Myocyte (in vitro differentiated cells): ENCODE results near the gene IL7R. TPM values are rescaled to one million over a fixed set of nuclear protein-coding genes. Genes with fewer than 3 reads are reported as not detected.
"Not testable (repeated sequence)": the region's sequence is repeated elsewhere in the genome, so short reads cannot be mapped to it uniquely, and the experiment has no call there.

Experiments used
- DNase-seq: peaks from one replicate; pipeline ENCODE4 v3.0.0-alpha.2; 2012; ENCODE audit warnings: low read depth
- total RNA-seq: library from RNA; depleted of rRNA; stranded (reverse); fragments of >200 nt; gene quantifications from 2 replicates; pipeline ENCODE4 v1.2.3, GENCODE V29; 2014

The IL7R gene
- total RNA-seq, 1 donor from 2014 or later, result 0.29 TPM

GRCh38 chr5:35870605-35871004 lies 13.9 kb downstream of the IL7R start:
- DNase-seq, result no peak

GRCh38 chr5:35876454-35876853 lies 19.8 kb downstream of the IL7R start:
- DNase-seq, result no peak

- peak; percentile 14 for DNase-seq
These were observed 20.2 kb downstream of the IL7R start for GRCh38 chr5:35876922-35877321.

DNA sequence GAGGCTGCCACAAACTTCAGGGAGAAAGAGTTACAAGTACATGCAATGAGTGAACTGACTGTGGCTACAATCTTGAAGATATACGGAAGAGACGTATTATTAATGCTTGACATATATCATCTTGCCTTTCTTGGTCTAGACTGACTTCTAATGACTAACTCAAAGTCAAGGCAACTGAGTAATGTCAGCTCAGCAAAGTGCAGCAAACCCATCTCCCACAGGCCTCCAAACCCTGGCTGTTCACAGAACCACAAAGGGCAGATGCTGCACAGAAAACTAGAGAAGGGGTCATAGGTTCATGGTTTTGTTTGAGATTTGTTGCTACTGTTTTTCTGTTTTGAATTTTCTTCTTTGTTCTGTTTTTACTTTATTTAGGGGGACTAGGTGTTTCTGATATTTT lies 21.0 kb downstream of the IL7R start:
- peak; percentile 23 for DNase-seq

DNA sequence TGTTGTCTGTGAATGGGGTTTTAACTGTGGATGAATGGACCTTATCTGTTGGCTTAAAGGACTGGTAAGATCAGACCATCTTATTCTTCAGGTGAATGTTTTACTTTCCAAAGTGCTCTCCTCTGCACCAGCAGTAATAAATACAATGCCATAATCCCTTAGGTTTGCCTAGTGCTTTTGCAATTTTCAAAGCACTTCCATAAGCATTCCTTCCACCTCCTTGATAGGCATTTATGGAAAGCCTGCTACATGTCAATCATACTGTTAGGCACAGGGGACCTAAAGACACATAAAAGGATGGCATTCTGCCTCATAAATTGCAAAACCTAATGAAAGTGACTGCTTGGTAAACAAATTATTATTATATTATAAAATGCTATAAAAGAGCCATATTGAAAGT lies 21.4 kb downstream of the IL7R start:
- no peak for DNase-seq

- DNase-seq, result no peak
These were observed 22.4 kb downstream of the IL7R start for GRCh38 chr5:35879096-35879495.

- no peak for DNase-seq
These were observed 23.0 kb downstream of the IL7R start for GRCh38 chr5:35879649-35880048.

DNA sequence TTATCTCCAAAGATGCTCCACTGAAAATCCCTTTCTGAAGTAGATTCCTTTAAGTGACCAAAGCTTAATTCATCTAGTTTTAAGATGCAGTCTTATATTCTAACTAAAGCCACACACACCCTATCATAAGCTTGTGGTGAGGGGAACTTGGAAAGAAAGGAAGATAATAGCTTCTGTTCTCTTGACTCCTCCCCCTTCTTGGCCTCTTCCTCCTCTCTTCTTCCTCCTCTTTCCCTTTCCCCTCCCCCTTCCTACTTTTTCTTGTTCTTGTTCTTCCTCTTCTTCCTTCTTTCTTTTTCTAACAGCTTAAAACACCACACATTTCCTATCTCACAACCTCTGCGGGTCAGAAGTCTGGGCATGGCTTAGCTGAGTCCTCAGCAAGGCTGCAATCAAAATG lies 23.5 kb downstream of the IL7R start:
- DNase-seq, result no peak

- DNase-seq, result no peak
These were observed 25.1 kb downstream of the IL7R start for GRCh38 chr5:35881758-35882157.

DNA sequence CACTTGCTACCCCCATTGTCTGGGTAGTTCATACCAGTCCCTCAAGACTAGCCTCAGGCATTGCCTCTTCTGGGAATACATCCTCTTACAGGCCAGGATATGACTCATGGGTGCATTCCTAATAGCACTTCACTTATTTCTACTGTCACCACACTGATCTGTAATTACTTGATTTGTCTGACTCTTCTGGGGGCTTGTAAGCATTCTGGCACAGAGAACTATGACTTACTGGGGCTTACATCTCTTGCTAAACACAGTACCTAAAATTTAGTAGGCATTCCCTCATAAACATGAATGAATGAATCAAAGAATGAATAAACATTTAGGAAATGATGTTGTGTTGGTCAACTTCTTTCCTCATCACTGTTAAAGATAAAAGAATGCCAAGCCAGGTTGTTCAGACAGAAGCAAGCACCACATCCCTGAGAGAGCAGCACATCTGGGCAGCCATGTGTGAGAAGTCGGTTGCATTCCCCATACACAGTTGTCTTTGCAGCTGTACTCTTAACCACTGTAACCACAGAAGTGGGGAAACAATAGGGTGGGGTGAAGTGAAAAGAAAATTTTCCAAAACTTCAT lies 27.6 kb downstream of the IL7R start:
- peak; percentile 59 for DNase-seq

GRCh38 chr5:35884773-35885172 lies 28.1 kb downstream of the IL7R start:
- DNase-seq, result no peak

DNA sequence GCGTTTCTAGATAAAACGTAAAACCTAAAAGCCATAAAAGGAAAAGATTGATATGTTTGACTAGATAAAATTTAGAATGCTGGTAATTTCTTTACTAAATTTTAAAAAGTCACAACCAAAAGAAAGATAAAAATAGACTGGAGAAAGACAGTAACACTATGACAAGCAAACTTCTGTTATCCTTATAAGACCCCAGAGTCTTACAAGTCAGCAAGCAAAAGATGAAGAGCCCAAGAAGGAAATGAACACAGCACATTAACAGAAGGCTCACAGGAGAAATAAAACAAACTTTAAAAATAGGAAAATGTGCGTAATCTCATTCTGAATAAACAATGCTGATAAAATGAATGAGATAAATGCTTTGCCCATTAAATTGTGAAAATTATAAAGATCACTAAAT lies 29.7 kb downstream of the IL7R start:
- DNase-seq, result no peak

- no peak for DNase-seq
These were observed 30.8 kb downstream of the IL7R start for GRCh38 chr5:35887321-35888100.

GRCh38 chr5:35890021-35891020 lies 33.6 kb downstream of the IL7R start:
- no peak for DNase-seq

DNA sequence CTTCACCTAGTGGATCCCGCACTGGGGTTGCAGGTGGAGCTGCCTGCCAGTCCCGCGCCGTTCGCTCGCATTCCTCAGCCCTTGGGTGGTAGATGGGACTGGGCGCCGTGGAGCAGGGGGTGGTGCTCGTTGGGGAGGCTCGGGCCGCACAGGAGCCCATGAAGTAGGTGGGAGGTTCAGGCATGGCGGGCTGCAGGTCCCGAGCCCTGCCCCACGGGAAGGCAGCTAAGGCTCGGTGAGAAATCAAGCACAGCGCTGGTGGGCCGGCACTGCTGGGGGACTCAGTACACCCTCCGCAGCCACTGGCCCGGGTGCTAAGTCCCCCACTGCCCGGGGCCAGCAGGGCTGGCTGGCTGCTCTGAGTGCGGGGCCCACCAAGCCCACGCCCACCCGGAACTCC lies 36.1 kb downstream of the IL7R start:
- DNase-seq, result not testable (repeated sequence)

GRCh38 chr5:35894131-35894530 lies 37.4 kb downstream of the IL7R start:
- DNase-seq, result no peak

DNA sequence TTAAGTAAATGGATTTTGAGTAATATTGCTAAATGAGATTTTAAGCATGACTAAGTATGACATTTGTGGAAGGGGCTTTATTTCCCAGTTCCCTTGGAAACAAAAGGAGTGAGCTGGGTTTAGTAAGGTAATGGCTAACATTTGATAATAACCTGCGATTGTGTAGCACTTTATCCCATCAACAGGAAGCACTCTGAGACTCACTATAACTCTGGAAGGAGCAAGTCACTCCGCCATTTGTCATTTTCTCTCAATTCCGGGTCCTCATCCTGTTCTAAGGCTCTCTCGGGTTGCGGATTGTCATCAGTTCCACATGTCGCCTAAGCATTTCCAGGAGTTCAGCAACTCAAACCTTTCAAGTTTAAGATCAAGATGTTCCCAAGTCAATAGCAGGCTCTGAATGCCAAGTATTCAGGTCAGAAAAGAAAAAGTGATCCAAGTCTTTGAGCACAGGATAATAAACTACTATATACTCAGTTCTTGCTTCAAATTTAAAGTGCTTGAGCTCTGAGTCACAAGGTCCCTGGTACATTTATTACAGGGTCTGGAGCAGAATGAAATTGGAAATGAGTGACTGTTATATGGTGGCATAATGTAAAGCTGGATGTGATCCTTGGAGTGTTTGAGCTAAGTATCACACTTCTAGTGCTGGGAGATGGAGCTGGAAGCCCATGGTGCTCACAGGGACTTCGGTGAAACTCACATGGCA lies 42.4 kb downstream of the IL7R start:
- no peak for DNase-seq

DNA sequence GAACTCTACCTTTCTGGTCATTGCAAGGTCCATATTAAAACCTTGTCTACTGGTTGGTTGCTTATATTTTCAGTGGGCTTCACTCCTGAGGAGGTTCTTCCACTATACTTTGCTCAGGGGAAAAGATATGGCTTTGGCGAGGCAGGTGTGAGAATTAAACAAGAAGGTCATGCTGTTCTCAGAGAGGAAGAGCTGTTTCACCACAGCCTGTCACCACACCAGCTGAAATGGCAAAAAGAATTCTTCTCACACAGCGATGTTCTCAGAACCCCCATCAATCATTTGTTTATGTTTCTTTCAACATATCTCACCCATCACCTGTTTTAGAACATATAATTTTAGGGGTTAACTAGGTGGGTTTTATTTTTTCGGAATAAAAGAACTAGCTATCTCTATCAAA lies 43.1 kb downstream of the IL7R start:
- DNase-seq, result no peak

- DNase-seq, result no peak
These were observed 44.4 kb downstream of the IL7R start for GRCh38 chr5:35900972-35901695.

GRCh38 chr5:35902046-35902672 lies 45.5 kb downstream of the IL7R start:
- no peak for DNase-seq
